ENCODE measurements around the gene DPH5.

GRCh38 chr1:101069158-101069557, 43.6 kb upstream of the DPH5 start:
- TF ChIP-seq POLR2A (IDR thresholded peaks at IDR 0.05; ENCODE audit: extremely low read depth, insufficient read length), result no peak
- no peak for TF ChIP-seq CTCF (IDR thresholded peaks at IDR 0.05; ENCODE audit: low read depth, low read length)
- TF ChIP-seq MAX (IDR thresholded peaks at IDR 0.05; ENCODE audit: low read depth, low read length), result no peak
- no peak for TF ChIP-seq MYC (IDR thresholded peaks at IDR 0.05; ENCODE audit: low read depth, low read length)

All from NB4 (cell line).